H1 (cell line): Measurements from ENCODE around the gene DENND2D. TPM values are rescaled to one million over a fixed set of nuclear protein-coding genes. Genes with fewer than 3 reads are reported as not detected.

Experiments used
- BCL11A ChIP-seq, 2 experiments: IDR thresholded peaks; one replicate each; pipeline ENCODE4 v1.6.1; 2011; ENCODE audit warnings: low read depth in 2 of 2, low read length in 2 of 2, mild to moderate bottlenecking in 2 of 2
- CBX8 ChIP-seq: fragments of 300-800, 300-1000 bp; sonication (generic); IDR thresholded peaks from 2 replicates; pipeline ENCODE4 v1.7.1; 2016; ENCODE audit warnings: low read depth, low read length, borderline replicate concordance
- KDM4A ChIP-seq: IDR thresholded peaks from one replicate; pipeline ENCODE4 v1.7.1; 2012; ENCODE audit warnings: low read depth, mild to moderate bottlenecking, moderate library complexity, low read length, inconsistent platforms; ENCODE audit not compliant: severe bottlenecking
- RAD21 ChIP-seq, 2 experiments: IDR thresholded peaks in 1 of 2; conservative IDR thresholded peaks in 1 of 2; 2 replicates each; pipeline ENCODE4 v1.6.1; 2011; ENCODE audit warnings: low read depth in 2 of 2, low read length in 2 of 2, improper control_type of control experiment in 1 of 2, inconsistent platforms in 1 of 2, mild to moderate bottlenecking in 1 of 2, moderate library complexity in 1 of 2
- polyA plus RNA-seq, 7 experiments: library from polyadenylated mRNA; depleted of rRNA in 3 of 7; stranded (reverse) in 5 of 7; unstranded in 2 of 7; fragments of >200 nt in 5 of 7; fragments of 200-250 nt in 2 of 7; gene quantifications; 1 replicate in 5 of 7; 2 replicates in 1 of 7; 4 replicates in 1 of 7; pipeline versions ENCODE4 v1.2.1 to v1.2.3, GENCODE V29; 2011 to 2013; ENCODE audit warnings: missing spikeins in 2 of 7, mixed read lengths in 2 of 7
- total RNA-seq: library from RNA; stranded (reverse); fragmentation: NEBNext Ultra II Directional; extraction: Animal tissue kit (Norgen Biotek cat#: 25700); gene quantifications from 2 replicates; pipeline ENCODE4 v1.2.1, GENCODE V29; 2021

The DENND2D gene
- total and polyA plus RNA-seq, 2 of the 8 experiments (the other 6 are each of a cell fraction or from before 2014, with no cell fraction given) = 0.58 to 1.6 TPM

GRCh38 chr1:111147948-111148347 is 52.5 kb downstream of the DENND2D start (continued):
- TF ChIP-seq KDM4A = no peak
- TF ChIP-seq RAD21 (IDR thresholded peaks at IDR 0.05 in 1 of 2, conservative IDR thresholded peaks at IDR 0.05 in 1 of 2; ENCODE audit: low read depth in 2 of 2, low read length in 2 of 2) = no peak
- TF ChIP-seq BCL11A (IDR thresholded peaks at IDR 0.05; ENCODE audit: low read depth in 2 of 2, low read length in 2 of 2) = no peak
- TF ChIP-seq CBX8 = no peak
